NCI-H345 treated with DMSO at 0.1 percent for 48 hours (cell line): ENCODE data around the gene OSGIN1.

ENCODE experiments used
- DNase-seq: peaks from one replicate; lab custom pipeline; 2025; ENCODE audit not compliant: unreplicated experiment; lab: John Stamatoyannopoulos, UW

The OSGIN1 gene

DNA sequence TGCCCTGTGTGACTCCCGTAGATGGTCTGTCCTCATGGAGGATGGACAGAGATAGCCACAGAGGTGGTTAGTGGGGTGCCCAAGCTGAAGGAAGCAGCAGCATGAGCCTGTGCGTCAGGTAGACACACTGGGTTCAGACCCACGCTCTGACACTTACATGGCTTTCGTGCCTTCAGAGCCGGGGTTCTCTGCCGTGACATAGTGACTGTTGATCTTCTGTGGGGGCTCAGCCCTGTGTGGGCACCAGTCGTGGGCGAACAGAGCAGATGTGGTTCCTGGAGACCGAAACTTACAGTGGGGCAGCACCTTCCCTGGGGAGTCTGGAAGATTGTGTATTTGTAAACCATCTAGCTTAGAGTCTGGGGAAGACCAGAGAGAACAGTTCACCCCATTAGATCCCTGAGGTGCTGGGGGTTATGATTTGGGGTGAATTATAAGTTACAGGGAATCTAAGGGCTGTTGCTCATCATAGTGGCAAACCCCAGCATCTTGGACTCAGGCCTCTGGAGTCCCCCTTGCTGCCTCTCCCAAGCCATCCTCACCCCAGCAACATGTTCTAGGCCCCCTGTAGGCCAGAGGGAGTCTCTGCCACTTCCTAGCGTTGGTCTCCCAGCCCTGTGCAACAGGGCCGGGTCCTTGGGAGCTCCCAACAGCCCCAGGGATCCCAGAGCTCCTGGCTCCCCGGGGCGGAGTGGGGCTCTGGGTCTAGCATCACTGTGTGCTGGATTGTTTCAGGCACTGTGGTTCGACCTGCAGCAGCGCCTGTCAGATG lies 43.6 kb downstream of the OSGIN1 start:
- no peak for DNase-seq

DNA sequence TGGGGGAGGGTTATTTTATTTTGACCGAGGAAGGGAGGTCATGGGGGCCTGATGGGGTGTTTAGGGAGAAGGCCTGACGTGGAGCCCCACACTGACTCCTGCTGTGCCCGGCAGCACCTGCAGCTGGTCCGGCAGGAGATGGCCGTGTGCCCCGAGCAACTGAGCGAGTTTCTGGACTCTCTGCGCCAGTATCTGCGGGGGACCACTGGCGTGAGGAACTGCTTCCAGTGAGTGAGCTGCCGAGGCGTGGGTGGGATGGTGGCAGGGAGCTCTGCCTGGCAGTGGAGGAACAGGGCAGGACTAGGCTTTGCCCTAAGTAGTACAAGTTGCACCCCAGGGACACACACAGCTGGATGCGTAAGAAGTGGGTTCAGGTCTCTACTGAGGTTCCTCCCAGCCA lies 45.1 kb downstream of the OSGIN1 start:
- DNase-seq: no peak

DNA sequence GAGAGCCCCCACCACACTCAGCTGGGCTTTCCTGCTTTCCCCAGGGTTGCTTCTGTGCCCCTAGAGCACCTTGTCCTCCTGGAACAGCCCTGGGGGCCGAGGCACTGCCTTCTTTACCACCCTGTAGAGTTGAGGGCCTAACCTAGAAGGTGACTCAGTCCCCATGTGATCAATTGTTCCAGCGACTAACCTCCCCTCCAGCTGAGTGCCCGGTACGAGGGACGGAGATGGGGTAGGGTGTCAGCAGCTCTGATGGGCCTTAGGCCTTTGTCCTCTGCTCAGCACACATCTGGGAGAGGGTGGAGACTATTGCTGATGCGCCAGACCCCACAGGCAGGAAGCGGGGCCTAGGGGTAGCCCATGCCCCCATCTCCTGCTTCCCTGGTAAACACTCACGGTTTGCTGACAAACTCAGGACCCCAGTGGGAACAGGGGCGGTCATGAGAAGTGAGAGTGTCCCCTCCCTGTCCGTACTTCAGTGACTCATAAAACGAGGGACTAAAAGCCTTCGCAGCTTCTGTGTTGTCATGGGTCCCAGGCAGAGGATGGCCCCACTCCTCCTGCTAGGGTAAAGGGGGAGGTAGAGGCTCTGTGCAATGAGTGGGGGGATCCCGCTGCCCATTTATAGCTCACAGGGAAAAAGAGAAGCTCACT lies 48.1 kb downstream of the OSGIN1 start:
- no peak for DNase-seq

DNA sequence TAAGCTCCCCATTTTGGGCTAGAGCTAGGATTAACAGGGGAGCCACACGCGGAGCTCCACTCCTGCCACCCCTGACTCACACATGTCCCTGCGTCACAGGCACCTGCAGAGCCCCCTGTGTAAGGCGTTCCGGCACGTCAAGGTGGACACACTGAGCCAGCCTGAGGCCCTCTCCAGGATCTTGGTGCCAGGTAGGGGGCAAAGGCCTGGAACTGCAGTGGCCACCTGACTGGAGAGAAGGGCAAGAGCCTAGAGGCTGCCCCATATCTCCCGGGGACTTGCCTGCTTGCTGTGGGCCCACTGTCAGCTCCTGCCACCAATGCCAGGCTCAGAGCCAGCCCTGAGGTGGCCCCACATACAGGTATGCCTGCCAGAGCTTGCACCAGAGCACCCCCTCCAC lies 48.7 kb downstream of the OSGIN1 start:
- no peak for DNase-seq

DNA sequence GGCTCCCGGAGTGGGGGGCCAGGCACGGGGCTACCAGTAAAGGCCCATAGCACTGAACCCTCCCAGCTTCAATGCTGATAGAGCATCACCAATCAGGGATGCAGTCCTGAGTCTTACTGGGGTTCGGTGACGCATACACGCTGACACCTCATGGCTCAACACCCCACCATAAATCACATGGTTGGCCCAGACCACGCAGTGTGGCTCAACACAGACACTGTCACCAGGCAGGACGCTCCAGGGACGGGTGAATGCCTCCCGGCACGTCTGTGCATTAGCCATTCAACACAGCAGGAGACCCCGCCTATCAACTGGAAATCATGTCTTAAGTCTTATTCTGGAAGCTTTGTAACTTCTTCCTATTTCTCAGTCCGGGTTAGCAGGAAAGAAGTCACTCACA lies 50.0 kb downstream of the OSGIN1 start:
- DNase-seq: no peak

DNA sequence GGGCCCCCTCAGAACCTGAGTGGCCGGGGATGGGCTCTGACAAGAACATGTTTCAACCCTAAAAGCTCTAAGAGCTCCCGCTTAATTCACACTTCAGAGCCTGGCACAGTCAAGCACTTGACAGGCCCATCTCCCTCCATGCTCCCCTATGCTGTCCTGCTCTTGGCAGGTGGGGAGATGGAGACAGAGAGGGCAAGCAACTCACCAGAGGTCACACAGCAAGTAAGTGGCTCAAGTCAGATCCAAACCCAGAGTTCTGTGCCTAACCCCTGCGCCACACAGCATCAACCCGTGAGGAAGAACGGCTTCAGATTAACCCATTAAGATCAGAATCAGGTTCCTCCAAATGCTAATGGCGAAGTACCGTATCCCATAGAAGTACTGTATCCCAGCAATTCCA lies 51.4 kb downstream of the OSGIN1 start:
- DNase-seq: no peak

DNA sequence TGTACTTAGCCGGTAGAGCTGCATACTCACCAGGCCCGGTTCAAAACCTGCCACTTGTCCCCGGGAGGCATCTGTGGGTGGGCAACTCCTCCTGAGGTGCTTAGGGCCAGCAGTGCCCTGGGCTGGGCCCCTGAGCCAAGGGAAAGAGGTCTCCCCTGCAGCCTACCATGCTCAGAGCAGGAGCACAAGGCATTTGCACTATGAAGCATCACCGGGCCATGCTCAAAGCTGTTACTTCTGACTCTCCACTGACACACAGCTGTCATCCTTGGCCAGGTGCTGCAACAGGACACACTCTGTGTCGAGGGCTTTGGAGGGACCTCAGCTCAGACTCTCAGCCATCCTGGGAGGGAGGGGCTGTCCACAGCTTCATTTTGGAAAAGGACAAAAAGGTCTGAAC lies 52.4 kb downstream of the OSGIN1 start:
- DNase-seq: no peak

DNA sequence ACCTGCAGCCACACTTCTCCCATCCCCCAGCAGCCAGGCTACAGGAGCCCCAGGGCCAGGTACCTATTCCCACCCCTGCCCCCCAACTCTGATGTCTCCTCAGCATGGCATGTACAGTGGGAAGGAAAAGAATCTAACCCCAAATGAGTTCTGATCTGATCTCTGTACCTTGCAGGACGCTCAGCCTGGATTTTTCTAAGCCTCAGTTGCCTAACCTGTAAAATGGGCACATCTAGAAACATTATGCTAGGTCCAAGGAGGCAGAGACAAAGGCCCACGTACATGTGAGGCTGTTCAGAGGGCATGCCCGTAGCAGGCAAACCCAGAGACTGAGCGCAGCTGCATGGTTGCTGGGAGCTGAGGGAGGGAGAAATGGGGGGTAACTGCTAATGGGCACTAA lies 54.5 kb downstream of the OSGIN1 start:
- no peak for DNase-seq

DNA sequence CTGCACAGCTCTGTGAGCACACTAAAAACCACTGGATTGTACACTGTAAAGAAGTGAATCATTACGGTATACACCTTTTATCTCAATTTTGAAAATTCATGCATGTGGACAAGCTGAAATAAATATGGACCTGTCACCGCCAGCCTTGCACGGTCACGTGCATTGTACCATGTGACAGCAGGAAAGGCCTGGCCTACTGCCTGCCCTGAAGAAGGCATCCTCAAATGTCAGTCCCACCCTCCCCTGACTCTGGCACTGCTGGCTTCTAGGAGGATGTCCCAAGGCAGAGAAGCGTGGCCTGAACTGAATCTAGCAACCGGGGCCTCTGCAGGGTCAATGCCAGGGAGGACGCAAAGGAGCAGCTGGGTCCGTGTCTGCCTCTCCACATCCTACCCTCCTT lies 54.9 kb downstream of the OSGIN1 start:
- no peak for DNase-seq

DNA sequence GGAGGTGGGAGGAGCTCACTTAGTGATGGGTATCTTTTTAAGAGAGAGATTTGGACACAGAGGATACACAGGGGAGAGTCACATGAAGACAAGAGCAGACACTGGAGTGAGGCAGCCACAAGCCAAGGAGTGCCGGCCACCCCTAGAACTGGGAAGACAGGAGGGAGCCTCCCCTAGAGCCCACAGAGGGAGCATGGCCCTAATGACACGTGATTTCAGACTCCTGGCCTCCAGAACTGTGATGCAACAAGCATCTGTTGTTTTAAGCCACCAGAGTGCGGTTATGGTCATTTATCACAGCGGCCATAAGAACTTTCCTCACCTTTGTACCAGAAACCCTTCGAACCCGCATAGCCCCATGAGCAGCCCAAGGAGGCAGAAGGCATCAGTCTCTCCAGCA lies 56.2 kb downstream of the OSGIN1 start:
- no peak for DNase-seq

DNA sequence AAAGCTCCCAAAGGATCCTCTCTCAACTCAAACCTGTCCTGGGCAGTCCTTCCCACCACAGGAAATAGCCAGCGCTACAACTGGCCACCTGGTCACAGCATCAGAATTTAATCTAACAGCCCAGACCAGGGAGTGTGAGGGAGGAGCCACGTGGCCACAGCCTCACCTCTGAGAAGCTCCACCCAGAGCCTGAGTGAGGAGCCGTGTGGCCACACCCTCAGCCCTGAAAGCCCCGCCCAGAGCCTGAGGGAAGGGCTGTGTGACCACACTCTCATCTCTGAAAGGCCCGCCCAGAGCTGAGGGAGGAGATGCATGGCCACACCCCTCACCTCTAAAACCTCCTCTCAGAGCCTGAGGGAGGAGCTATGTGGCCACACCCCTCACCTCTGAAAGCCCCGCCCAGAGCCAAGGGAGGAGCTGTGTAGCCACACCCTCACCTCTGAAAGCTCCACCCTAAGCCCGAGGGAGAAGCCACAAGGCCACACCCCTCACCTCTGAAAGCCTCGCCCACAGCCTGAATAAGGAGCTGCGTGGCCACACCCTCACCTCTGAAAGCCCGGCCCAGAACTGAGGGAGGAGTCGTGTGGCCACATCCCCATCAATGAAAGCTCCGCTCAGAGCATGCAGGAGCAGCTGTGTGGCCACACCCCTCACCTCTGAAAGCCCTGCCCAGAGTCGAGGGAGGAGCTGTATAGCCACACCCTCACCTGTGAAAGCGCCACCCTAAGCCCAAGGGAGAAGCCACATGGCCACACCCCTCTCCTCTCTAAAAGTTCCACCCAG lies 60.9 kb downstream of the OSGIN1 start:
- DNase-seq: no peak

DNA sequence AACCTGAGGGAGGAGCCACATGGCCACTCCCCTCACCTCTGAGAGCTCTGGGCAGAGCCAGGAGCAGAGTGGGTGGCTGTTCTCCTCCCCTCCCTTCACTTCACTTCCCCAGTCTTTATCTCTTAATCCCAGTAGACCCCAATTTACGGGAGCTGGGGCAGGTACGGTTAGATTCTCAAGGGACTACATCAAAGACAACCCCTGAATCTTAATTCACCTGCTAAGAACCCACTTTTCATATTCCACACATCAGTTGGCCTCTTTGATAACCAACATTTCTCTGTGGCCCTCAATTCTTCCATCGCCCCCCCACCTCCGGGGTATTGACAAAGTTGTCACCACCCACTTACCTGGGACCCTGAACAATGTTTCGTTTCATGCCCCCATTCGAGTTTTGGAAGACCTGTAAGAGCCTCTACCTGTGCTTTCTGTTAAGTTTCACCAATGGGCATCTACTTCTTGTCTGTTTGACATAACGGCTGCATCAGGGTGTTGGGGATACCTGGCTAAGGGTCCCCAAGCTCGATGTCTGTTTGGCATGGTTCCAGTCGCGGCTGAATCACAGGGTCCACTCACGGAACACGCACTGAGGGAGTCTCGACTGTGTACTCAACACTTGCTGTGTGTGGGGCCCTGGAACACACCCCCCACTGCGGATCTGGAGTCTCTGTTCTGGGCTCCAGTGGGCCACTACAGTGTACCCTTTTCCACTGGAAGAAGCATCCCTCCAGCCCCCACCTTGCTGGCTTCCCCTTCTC lies 61.7 kb downstream of the OSGIN1 start:
- no peak for DNase-seq

DNA sequence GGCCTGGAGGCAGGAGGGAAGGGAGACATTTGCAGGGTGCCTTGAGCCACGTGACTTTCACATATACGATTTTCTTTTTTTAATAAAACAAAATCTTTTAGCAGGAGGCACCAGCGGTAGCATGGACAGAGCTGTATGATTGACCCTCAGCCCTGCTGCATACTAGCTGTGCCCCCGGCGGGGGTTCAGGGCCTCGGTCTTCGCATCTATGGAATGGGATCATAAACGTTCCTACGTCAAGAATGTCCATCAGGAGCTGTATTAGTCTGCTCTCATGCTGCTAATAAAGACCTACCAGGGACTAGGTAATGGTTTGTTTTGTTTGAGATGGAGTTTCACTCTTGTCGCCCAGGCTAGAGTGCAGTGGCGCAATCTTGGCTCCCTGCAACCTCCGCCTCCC lies 62.4 kb downstream of the OSGIN1 start:
- DNase-seq: no peak
